HG03108 (cell line): Measurements from ENCODE around the gene PARD6G.
"Not testable (repeated sequence)": the region's sequence is repeated elsewhere in the genome, so short reads cannot be mapped to it uniquely, and the experiment has no call there.

Source experiments
- ATAC-seq: cut with Tn5 transposase; IDR thresholded peaks from one replicate; pipeline ENCODE4 v1.9.1; 2021; ENCODE audit warnings: moderate library complexity; ENCODE audit not compliant: unreplicated experiment

Gene PARD6G

DNA sequence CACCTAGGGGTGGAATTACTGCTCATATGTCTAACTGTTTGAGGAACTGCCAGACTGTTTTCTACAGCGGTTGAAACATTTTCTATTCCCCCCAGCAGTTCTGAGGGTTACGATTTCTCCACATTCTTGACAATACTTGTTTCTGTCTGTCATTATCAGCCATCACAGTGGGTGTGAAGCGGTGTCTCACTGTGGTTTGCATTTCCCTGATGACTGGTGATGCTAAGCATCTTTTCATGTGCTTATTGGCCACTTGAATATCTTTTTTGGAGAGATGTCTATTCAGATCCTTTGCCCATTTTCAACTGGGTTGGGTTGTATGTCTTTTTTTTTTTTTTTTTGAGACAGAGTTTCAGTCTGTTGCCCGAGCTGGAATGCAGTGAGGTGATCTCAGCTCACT is 75.3 kb downstream of the PARD6G start:
- no peak for ATAC-seq

DNA sequence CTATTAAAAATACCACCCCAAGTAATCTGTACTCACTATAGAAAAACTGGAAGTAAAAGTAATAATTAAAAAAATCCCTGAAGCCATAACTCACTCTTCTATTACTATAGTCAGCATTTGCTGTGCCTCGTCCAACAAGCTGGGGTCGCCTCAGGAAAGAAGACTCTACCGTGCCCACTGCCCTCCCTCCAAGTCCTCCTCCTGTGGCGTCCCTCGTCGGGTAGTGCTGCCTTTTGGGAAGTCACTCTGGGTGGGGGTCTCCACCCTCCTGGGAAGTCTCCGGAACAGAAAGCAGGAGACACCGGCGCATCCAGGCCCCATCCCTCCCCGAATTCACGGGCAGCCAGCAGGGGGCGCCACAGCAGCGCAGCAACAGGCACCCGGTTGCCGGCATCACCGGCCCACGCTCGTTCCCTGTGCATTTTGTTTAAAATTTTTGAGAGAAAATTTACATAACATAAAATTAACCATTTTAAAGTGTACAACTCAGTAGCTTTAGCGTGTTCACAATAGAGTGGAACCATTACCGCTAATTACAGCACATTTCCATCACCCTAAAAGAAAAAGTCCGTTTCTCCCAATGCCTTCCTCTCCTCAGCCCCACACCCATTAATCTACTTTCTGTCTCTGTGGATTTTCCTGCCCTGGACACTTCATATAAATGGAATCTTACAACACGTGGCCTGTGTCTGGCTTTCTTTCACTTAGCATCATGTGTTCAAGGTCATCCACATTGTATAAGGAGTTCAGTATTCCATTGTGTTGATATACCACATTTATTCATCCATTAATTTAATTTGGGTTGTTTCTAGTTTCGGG is 76.1 kb downstream of the PARD6G start:
- ATAC-seq, result no peak

DNA sequence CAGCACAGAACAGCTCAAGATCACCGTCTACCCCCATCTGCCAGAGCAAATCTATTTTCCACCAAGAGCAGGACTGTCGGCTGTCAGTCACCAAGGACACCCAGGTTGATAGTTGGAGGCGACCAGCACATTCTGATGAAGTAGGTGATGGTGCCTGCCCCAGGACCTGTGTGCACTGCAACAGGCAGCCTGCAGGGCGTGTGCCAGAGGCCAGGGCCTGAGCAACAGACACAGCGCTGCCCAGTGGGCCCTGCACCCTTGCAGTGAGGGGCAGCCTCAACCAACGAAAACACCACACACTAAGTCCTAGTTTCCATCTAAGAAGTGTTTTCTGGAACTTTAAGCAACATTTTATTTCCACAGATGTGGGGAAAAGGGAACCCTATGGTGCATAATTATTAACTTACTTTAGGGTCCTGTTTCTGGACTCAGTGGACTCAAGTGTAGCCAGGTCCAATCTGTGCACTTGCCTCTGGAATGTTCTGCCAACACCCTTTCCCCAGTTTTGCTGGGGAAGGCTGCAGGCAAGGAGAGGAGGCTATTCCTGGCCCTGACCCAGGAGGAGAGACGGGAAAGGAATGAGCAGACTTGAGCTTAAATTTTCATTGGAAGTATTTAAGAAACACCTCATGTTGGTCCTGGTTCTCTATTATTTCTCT is 76.8 kb downstream of the PARD6G start:
- no peak for ATAC-seq

DNA sequence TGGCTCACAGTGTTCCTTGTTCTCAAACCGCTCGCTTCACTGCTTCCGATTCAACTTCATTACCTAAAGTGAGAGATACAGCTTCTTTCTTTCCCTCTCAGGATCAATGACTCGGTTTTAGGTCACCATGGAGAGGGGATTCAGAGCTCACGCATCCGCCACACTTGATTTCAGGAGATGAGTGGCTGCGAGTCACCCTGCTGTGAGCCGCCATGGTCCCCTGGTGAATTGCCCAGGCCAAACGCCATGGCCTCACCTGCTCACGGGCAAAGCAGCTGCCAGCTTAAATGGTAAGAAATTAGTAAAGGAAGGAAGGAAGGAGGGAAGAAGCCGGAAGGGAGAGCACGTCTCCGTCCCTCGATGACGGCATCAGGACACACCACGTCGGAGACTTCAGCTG is 77.7 kb downstream of the PARD6G start:
- ATAC-seq, result no peak

DNA sequence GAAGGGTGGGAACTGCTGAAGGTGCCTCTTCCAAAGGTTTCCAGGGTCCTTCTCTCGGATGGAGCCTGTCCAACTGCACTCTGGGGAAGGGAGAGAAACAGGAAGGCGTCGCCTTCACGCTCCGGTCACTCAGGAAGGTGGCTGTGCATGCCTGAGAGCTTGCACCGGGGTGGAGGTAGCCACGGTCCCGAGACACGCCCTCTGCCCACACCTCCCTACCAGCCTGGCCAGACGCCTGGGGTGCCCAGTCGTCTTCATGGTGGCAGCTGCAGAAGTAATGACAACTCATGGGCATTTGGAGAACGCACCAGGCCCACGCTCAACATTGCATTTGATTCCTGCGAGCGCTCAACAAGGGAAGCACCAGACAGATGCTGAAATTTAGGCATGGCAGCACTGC is 78.3 kb downstream of the PARD6G start:
- ATAC-seq, result no peak

DNA sequence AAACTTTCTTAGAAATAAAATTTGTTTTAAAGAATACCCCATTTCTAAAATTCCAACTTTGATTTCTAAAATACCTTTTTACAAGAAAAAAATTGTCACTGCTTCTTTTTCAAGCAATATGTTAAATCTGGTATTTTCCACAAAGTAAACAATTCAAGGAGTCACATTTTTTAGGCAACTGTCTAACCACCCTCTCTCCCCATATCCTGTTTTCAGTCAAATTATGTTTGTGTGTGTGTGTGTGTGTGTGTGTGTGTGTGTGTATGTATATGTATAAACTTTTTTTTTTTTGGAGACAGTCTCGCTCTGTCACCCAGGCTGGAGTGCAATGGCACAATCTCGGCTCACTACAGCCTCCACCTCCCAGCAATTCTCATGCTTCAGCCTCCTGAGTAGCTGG is 79.0 kb downstream of the PARD6G start:
- ATAC-seq, result no peak

DNA sequence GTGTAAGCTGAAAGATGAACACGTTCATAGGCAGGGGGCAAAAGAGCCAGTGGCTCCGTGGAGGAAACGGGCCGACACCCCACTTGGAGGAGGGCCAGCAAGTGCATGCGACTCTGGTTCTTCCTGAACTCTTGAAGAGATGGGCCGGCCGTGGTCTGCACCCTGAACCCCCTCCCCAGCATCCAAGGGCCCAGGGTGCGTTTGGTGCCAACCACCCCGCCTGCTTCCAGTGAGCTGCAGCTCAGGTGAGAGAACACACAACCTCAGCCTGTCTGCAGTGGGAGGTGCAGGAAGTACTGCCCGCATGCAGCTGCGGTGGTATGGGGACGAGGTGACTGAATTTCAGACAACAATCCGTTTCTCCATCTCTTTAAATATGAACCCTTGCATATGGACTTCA is 79.4 kb downstream of the PARD6G start:
- ATAC-seq, result no peak

DNA sequence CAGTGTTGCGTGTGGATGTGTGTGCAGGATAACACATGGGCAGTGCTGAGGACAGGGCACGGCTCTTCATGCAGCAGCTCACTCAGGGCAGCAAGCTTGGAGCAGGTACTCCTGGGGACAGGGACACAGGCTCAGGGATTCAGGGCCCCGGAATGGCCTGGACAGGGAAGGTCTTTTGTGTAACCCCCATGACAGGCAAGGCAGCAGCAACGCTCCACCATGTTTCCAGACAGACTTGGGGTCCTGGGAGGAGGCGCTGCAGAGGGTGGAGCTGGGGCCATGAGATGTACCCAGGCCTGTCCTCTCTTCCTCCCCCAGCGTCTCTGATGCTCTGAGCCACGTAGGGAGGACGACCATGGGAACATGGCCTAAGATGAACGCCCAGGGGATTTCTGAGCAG is 80.0 kb downstream of the PARD6G start:
- no peak for ATAC-seq

DNA sequence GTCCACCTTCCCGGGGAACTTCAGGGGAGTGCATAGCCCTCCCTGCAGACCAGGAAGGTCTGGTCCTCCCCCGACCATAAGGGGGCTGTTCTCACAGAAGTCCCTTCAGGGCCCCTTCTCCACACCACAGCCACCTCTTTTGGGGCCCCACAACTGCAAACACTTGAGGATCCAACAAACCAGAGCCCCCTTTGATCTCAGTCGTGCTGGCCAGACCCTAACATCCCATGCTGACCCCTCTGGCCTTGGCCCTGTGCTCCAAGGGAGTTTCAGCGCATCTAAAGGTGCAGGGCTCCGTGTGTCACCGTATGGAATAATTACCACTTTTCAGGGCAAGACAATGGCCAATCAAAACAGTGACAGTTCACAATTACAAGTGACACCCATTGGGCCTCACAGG is 80.6 kb downstream of the PARD6G start:
- no peak for ATAC-seq

DNA sequence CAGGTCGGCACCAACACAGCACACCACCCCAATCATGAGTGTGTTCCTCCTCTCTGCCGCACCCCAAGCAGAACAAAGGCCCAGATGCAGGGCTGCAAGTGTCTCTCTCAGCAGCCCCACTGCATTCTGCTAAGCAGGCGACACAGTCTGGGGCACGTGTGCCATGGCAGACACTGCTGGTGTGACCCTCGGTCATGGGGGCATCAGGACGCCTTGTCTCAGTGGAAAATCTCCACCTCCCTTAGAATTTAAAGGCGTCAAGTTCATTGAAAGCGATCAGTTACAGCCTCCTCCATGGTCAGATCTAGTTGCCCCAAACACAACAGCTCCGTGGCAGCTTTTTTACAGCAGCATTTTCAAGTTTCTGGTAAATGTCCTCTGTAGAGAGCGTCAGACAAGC is 81.1 kb downstream of the PARD6G start:
- no peak for ATAC-seq

DNA sequence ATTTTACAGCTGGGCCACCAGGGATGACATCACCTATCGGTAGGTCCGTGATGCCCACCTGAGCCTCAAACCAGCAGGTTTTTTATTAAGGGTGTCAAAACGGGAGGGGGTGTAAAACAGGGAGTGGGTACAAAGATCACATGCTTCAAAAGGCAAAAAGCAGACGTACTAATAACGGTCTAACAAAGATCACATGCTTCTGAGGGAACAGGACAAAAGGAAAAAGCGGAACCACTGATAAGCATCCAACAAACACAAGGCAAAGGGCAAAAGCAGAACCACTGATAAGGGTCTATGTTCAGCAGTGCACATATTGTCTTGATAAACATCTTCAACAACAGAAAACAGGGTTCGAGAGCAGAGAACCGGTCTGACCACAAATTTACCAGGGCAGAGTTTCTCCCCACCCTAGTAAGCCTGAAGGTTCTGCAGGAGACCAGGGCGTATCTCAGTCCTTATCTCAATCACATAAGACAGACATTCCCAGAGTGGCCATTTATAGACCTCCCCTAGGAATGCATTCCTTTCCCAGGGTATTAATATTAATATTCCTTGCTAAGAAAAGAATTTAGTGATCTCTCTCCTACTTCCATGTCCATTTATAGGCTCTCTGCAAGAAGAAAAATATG is 82.5 kb downstream of the PARD6G start:
- ATAC-seq, result not testable (repeated sequence)

DNA sequence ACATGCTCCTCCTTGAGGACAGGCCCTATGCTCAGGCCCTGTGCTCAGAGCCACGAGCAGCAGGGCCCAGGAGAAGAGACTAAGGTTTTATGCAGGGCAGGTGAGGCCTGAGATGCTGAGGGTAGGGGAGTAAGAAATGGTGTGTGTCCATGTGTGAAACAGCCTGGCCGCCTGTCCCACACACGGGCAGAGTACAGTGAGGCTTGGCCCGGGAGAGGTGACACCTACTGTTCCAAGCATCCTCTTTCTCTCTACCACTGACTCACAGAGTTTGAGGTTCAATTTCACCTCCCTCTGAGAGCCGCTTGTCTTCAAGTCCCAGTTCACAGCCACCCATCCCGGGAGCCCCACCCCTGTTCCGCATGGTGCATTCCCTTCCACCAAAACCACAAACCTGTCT is 84.1 kb downstream of the PARD6G start:
- ATAC-seq, result no peak

DNA sequence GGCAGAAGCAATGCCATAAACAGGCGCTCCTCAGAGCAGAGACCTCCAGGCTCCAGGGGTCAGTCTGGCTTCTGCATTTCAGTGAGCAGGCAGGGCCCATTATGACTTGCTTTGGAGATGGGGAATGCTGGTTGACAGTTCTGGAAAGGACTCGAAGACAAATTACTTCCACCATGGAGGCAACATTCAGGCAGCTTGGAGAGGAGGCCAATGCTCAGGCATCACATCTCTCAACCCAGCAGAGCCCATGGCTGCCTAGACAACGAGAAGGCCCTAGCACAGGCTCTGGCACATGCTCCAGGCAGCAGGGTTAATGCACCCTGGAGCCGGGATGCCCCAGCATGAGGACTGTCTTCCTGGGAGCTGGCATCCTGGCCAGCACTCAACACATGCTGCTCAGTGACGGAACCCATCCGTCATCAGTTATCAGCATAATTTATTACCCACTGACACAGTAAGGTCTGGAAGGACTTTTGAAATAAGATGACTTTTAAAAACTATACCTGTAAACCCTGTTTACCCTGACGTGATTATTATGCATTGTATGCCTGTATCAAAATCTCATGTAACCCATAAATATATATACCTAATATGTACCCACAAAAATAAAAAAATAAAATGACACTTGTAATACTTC is 85.4 kb downstream of the PARD6G start:
- ATAC-seq, result no peak

DNA sequence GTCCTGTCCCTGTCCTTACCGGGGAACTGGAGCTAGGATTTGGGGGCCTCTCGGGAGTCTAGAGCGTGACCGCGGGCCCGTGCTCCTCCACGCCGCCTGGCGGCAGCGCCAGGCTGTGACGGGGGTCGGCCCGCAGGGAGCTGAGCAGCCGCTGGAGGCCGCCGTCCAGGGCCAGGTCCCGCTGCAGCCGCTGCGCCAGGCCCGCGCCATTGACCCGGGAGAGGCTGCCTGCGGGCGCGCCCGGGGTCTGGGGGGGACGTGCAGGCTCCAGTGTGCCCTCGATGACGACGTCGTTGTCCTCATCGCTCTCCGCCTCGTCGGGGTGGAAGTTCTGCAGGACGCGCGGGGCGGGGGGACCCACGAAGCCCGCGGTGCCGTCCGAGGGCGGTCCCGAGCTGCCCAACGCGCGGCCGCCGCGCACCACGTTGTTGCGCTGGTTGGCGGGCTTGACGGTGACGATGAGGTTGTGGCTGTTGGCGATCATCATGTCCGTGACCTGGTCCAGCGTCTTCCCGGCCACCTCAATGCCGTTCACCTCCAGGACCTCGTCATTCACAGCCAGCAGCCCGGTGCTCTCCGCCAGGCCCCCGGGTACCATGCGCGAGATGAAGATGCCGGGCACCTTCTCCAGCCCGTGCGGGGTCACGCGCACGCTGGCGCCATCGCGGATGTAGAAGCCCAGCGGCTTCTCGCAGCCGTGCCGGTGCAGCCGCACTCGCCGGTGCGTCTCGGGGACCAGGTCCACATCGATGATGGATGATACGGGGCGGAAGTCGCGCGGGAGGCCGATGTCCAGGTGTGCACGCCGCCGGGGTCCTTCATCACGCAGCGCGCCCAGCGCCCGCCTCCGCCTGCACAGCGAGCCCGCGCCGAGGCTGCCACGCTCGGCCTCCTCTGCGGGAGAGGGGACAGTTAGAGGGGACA is 87.3 kb downstream of the PARD6G start:
- ATAC-seq, result no peak

DNA sequence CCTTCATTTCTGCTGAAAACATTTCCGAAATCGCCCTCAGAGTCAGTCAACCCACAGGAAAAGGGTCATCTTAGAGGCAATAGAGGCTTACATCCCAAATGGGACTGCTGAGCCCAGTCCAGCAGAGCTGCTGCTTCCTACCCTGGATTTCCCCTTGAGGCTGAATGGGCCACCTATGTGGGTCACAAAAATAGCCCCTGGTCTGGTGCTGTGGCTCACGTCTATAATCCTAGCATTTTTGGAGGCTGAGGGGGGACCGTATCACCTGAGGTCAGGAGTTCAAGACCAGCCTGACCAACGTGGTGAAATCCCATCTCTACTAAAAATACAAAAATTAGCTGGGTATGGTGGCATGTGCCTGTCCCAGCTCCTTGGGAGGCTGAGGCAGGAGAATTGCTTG is 88.9 kb downstream of the PARD6G start:
- ATAC-seq, result no peak

DNA sequence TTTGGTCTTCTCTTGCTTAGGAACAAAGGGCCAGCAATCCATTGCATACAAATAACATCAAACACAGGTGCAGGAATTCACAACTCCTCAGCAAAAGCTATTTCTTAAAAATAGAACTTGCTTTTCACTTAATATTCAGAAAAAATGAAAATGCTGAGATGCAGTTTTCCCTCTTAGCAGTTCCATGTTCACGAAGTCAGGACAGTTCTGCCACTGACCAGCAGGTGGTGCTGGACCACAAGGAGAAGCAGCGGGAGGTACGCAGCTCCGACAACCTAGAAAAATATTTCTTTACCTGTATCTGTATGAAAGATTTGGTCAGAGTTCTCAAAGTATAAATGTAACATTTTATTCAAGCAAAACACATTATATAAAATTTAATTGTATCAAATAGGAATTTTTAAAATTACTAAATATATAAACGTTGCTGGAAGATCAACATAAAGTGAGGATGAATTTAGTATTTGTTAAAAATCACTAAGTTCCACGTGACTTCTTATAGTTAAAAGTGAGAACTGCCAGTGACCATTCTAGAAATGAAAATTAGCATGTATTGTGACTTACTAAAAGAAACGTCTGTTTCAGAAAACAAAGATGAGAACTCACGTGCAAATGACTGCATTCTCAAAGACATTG is 89.5 kb downstream of the PARD6G start:
- ATAC-seq, result no peak

DNA sequence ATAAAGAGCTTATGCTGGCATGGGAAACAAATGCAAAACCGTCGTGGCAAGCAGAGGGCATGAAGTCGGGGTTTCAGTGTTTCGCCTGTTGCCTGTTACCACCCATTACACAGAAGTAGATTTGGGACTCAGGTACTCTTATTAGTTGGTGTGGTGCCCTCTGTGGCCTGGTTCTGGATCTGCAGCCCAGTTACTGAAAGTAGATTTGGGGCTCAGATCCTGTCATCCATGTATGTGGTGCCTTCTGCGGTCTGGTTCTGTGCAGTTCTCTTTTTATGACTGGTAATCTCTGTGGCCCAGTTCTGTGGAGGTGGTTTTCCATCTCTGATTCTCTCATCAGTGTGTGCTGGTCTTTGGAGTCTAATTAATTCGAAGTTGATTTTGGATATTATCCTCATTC is 93.0 kb downstream of the PARD6G start:
- no peak for ATAC-seq

DNA sequence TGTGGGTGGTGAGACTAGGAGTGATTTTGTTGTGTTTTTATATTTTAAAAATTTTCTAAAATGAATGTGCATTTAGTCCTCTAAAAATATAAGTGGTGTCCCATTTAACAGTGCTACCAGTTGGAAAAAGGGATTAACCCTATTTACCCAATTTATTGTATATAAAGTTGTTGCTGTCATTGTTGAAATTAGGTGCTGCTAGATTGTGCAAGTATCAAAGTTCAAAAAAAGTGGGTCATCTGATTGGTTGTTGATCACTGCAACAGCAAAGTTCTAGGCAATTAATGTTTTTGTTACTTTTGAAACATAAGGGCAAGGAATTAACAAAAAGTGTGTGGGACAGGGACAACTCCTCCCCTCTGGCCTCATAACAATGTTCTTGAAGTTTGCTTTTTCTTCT is 97.6 kb downstream of the PARD6G start:
- no peak for ATAC-seq

DNA sequence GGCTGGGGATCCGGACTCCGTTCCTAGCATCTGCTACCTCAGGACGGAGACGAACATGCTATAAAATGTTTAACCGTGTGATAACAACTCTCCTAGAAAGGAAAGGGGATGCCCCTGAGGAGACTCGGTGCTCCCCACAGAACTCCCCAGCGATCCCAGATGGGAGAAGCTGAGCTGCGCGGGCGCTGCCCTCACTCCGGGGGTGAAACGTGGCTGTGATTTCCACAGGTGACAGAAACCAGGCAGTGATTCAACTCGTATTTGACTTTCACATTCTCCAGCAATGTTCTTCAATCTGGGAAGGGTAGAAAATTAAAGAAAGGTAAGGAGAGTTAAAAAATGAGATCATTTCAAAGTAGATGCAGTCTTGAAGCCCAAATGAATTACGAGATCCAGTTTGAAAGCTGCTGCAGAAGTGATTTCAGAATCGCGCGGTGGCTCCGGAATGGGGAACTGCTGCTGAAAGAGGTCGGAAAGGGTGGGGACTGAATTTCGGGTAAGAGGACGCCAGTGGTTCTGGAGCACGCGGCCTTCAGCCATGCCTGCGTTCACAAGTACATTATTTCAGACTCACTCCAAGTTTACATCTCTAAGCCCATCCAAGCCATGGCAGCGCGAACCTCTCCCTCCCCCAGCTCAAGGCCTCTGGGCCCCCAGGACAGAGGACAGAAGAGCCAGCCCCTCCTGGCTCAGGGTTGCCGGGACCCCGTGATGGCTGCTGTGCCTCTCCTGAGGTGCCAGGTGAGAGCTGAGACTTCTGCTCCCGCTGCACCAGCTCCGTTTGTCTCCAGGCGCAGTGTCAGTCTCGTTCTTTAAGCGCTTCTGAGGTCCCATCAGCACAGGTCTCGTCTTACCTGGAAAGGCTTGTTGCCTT is 98.8 kb downstream of the PARD6G start:
- no peak for ATAC-seq
